ENCODE results near the gene TYR.
"Not testable (repeated sequence)": the region's sequence is repeated elsewhere in the genome, so short reads cannot be mapped to it uniquely, and the experiment has no call there.

The TYR gene

DNA sequence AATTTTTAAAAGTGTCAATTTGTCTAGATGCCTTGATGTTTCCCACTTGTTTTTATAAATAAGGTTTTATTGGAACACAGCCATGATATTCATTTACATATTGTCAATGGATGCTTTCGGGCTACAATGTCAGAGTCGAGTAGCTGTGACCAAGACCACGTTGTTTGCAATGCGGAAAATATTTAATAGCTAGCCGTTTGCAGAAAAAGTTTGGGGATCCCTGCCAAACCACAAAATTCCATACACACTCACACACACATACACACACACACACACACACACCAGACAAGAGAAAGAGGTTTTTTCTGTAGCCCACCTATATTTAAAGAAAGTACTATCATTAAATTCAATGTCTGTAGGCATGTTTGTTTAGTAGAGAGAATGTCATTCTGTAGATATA is 58.3 kb downstream of the TYR start:
- TF ChIP-seq TOX (CRISPR knock-in tag; IDR thresholded peaks at IDR 0.05; ENCODE audit: borderline replicate concordance), result no peak
- no peak for TF ChIP-seq ZFP30 (CRISPR knock-in tag; IDR thresholded peaks at IDR 0.05)
- no peak for TF ChIP-seq TCF4 (CRISPR knock-in tag; IDR thresholded peaks at IDR 0.05; ENCODE audit: borderline replicate concordance)
- TF ChIP-seq PPARA (CRISPR knock-in tag; IDR thresholded peaks at IDR 0.05; ENCODE audit: borderline replicate concordance), result no peak
- TF ChIP-seq, protein P1, sequence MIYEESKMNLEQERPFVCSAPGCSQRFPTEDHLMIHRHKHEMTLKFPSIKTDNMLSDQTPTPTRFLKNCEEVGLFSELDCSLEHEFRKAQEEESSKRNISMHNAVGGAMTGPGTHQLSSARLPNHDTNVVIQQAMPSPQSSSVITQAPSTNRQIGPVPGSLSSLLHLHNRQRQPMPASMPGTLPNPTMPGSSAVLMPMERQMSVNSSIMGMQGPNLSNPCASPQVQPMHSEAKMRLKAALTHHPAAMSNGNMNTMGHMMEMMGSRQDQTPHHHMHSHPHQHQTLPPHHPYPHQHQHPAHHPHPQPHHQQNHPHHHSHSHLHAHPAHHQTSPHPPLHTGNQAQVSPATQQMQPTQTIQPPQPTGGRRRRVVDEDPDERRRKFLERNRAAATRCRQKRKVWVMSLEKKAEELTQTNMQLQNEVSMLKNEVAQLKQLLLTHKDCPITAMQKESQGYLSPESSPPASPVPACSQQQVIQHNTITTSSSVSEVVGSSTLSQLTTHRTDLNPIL (CRISPR knock-in tag; IDR thresholded peaks at IDR 0.05; ENCODE audit: low read depth), result no peak
- ATAC-seq, result no peak

DNA sequence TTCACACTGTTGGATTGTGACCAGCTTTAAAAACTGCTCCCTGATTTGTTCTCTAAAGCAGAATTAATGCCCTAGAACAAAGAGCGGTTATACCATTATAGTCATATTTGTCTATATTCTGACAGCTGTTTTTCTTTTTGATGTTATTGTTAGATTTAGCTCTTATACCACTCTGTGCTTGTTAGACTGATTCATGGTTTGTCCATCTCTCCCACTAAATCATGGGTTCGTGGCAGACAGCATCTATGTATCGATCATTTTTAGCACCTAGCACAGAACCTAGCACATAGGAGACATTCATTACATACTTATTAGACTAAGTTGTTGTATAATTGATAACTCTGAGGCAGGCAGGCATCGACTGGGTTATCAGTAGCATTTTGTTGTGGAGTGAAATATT is 69.3 kb downstream of the TYR start:
- not testable (repeated sequence) for ATAC-seq

DNA sequence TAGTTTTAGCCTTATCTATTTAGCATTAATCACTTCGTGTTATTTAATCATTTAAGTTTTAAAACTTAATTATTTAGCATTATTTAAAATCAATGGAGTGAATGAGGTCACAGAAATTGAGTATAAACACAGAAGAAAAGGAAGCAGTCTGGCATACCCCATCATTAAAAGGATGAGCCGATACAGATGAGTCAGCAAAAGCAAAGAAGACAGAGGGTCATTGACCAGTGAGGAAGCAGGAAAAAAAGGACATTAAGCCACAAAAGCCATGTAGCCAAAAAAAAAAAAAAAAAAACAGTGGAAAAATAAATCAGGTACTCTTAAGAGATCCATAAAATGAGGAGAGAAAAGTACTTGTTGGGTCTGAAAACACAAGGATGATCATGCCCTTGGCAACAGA is 71.5 kb downstream of the TYR start:
- TF ChIP-seq ZNF565 (CRISPR knock-in tag; conservative IDR thresholded peaks at IDR 0.05; ENCODE audit: low read depth) (no peak), TOX (CRISPR knock-in tag; IDR thresholded peaks at IDR 0.05; ENCODE audit: borderline replicate concordance) (no peak), ZNF8 (CRISPR knock-in tag; IDR thresholded peaks at IDR 0.05) (no peak), ESRRG (CRISPR knock-in tag; IDR thresholded peaks at IDR 0.05) (no peak), OSR1 (CRISPR knock-in tag; IDR thresholded peaks at IDR 0.05) (no peak), TCF4 (CRISPR knock-in tag; IDR thresholded peaks at IDR 0.05; ENCODE audit: borderline replicate concordance) (no peak), GLIS3 (CRISPR knock-in tag; IDR thresholded peaks at IDR 0.05) (no peak), PPARA (CRISPR knock-in tag; IDR thresholded peaks at IDR 0.05; ENCODE audit: borderline replicate concordance) (no peak), CSDC2 (CRISPR knock-in tag; IDR thresholded peaks at IDR 0.05) (no peak), RARB (CRISPR knock-in tag; IDR thresholded peaks at IDR 0.05) (no peak), ARNTL (CRISPR knock-in tag; IDR thresholded peaks at IDR 0.05; ENCODE audit: borderline replicate concordance, low read depth) (no peak)
- TF ChIP-seq, protein P2, sequence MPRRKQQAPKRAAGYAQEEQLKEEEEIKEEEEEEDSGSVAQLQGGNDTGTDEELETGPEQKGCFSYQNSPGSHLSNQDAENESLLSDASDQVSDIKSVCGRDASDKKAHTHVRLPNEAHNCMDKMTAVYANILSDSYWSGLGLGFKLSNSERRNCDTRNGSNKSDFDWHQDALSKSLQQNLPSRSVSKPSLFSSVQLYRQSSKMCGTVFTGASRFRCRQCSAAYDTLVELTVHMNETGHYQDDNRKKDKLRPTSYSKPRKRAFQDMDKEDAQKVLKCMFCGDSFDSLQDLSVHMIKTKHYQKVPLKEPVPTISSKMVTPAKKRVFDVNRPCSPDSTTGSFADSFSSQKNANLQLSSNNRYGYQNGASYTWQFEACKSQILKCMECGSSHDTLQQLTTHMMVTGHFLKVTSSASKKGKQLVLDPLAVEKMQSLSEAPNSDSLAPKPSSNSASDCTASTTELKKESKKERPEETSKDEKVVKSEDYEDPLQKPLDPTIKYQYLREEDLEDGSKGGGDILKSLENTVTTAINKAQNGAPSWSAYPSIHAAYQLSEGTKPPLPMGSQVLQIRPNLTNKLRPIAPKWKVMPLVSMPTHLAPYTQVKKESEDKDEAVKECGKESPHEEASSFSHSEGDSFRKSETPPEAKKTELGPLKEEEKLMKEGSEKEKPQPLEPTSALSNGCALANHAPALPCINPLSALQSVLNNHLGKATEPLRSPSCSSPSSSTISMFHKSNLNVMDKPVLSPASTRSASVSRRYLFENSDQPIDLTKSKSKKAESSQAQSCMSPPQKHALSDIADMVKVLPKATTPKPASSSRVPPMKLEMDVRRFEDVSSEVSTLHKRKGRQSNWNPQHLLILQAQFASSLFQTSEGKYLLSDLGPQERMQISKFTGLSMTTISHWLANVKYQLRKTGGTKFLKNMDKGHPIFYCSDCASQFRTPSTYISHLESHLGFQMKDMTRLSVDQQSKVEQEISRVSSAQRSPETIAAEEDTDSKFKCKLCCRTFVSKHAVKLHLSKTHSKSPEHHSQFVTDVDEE (CRISPR knock-in tag; IDR thresholded peaks at IDR 0.05), result no peak
- TF ChIP-seq, protein P3, sequence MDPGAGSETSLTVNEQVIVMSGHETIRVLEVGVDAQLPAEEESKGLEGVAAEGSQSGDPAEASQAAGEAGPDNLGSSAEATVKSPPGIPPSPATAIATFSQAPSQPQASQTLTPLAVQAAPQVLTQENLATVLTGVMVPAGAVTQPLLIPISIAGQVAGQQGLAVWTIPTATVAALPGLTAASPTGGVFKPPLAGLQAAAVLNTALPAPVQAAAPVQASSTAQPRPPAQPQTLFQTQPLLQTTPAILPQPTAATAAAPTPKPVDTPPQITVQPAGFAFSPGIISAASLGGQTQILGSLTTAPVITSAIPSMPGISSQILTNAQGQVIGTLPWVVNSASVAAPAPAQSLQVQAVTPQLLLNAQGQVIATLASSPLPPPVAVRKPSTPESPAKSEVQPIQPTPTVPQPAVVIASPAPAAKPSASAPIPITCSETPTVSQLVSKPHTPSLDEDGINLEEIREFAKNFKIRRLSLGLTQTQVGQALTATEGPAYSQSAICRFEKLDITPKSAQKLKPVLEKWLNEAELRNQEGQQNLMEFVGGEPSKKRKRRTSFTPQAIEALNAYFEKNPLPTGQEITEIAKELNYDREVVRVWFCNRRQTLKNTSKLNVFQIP (CRISPR knock-in tag; IDR thresholded peaks at IDR 0.05; ENCODE audit: borderline replicate concordance, low read depth), result no peak
- TF ChIP-seq, protein P4, sequence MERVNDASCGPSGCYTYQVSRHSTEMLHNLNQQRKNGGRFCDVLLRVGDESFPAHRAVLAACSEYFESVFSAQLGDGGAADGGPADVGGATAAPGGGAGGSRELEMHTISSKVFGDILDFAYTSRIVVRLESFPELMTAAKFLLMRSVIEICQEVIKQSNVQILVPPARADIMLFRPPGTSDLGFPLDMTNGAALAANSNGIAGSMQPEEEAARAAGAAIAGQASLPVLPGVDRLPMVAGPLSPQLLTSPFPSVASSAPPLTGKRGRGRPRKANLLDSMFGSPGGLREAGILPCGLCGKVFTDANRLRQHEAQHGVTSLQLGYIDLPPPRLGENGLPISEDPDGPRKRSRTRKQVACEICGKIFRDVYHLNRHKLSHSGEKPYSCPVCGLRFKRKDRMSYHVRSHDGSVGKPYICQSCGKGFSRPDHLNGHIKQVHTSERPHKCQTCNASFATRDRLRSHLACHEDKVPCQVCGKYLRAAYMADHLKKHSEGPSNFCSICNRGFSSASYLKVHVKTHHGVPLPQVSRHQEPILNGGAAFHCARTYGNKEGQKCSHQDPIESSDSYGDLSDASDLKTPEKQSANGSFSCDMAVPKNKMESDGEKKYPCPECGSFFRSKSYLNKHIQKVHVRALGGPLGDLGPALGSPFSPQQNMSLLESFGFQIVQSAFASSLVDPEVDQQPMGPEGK (CRISPR knock-in tag; IDR thresholded peaks at IDR 0.05; ENCODE audit: borderline replicate concordance), result no peak
- ATAC-seq, result no peak

DNA sequence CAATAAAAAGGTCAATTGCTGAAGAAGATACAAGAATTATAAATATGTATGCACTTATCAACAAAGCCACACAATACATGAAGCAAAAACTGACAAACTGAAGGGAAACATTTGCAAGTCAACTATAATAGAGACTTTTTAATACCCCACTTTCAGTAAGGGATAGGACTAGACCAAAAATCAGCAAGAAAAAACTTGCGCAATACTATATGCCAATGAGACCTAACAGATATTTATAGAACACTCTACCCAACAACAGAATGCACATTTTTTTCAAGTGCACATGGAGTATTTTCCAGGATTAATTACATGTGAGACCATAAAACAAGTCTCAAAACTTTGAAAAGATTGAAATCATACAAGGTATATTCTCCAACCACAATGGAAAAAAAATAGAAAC is 83.8 kb downstream of the TYR start:
- not testable (repeated sequence) for ATAC-seq

DNA sequence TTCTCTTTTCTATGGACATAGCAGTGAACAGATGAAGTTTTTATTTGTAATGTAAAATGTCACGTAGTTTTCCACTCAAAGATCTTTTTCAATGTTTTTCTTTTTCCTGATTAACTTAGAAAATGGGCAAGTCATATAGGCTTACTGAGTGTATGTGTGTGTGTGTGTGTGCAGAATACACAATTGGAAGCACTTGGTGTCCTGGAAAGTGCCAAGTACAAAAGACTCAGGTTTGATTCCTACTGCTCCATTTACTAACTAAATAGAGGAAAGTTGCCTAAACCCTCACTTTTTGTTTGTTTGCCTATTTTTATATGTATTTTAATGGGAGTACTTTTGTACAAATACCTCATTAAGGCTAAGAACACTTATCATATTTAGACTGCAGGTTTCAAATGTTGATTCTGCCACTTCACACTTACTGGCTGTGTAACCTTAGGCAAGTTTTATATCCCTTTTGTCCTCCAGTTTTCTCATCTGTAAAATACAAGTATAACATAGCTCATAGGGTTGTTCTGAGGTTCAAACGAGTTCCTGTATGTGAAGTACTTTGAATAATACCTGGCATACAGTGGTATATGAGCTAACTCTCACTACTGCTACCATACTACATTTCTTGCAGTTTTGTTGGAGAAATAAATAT is 90.1 kb downstream of the TYR start:
- TF ChIP-seq, protein P5, sequence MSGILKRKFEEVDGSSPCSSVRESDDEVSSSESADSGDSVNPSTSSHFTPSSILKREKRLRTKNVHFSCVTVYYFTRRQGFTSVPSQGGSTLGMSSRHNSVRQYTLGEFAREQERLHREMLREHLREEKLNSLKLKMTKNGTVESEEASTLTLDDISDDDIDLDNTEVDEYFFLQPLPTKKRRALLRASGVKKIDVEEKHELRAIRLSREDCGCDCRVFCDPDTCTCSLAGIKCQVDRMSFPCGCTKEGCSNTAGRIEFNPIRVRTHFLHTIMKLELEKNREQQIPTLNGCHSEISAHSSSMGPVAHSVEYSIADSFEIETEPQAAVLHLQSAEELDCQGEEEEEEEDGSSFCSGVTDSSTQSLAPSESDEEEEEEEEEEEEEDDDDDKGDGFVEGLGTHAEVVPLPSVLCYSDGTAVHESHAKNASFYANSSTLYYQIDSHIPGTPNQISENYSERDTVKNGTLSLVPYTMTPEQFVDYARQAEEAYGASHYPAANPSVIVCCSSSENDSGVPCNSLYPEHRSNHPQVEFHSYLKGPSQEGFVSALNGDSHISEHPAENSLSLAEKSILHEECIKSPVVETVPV (CRISPR knock-in tag; IDR thresholded peaks at IDR 0.05), result no peak
- TF ChIP-seq TOX (CRISPR knock-in tag; IDR thresholded peaks at IDR 0.05; ENCODE audit: borderline replicate concordance) (no peak), TCF4 (CRISPR knock-in tag; IDR thresholded peaks at IDR 0.05; ENCODE audit: borderline replicate concordance) (no peak), SNAI2 (CRISPR knock-in tag; IDR thresholded peaks at IDR 0.05) (no peak), ZFP3 (CRISPR knock-in tag; IDR thresholded peaks at IDR 0.05) (no peak)
- TF ChIP-seq, protein P4 (CRISPR knock-in tag; IDR thresholded peaks at IDR 0.05; ENCODE audit: borderline replicate concordance), result no peak
- no peak for ATAC-seq

DNA sequence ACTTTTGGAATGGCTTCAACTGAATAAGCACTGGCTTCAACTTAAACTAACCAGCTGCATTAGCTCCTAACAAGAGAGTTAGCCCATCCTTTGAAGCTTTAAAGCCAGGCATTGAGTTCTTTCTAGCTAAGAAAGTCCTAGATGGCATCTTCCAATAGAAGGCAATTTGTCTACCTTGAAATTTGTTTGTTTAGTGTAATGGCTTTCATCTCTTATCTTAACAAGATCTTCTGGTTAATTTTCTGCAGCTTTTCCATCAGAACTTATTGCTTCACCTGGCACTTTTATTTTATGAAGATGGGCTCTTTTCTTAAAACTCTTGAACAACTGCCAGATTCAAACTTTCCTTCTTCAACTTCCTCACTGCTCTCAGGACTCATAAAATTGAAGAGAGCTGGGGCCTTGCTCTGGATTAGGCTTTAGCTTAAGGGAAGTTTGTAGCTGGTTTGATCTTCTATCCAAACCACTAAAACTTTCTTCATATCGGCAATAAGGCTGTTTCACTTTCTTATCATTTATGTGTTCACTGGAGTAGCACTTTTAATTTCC is 94.9 kb downstream of the TYR start:
- not testable (repeated sequence) for ATAC-seq

DNA sequence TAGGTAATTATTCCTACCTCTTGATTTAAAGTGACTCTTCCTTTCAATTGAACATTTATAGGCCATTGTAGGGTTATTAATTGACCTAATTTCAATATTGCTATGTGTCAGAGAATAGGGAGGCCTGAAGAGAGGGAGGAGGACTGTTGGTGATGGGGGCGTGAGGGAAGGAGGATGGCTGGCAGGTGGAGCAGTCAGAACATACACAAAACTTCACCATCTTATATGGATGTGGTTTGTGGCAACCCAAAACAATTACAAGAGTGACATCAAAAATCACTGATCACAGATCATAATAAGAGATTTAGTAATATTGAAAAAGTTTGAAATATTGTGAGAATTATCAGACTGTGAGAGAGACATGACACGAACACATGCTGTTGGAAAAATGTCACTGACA is 95.5 kb downstream of the TYR start:
- ATAC-seq, result not testable (repeated sequence)
